Neutrophil (primary cell): Measurements from ENCODE around the gene SPRYD3.

Source experiments
- H3K27ac ChIP-seq: fragments of 200-600 bp; sonication (generic); 2 replicates; pipeline ENCODE4 v1.5.1; 2016; ENCODE audit warnings: mild to moderate bottlenecking, moderate library complexity
- H3K27me3 ChIP-seq: fragments of 200-600 bp; sonication (generic); 2 replicates; pipeline ENCODE4 v1.6.0; 2016; ENCODE audit warnings: mild to moderate bottlenecking
- H3K36me3 ChIP-seq: fragments of 200-600 bp; sonication (generic); 2 replicates; pipeline ENCODE4 v1.5.1; 2017
- H3K4me1 ChIP-seq, 2 experiments: fragments of 200-600 bp in 1 of 2; sonication (generic) in 1 of 2; 1 replicate in 1 of 2; 2 replicates in 1 of 2; pipeline versions ENCODE4 v1.5.1 to v1.6.1; 2013 to 2016; ENCODE audit warnings: low read depth in 1 of 2, low read length in 1 of 2, mild to moderate bottlenecking in 1 of 2, moderate library complexity in 1 of 2; ENCODE audit not compliant: control insufficient read depth in 1 of 2, insufficient read depth in 1 of 2
- H3K4me3 ChIP-seq, 2 experiments: fragments of 200-600 bp in 1 of 2; sonication (generic) in 1 of 2; 1 replicate in 1 of 2; 2 replicates in 1 of 2; pipeline ENCODE4 v1.5.1; 2013 to 2016; ENCODE audit warnings: low read depth in 1 of 2, low read length in 1 of 2, mild to moderate bottlenecking in 1 of 2, moderate library complexity in 1 of 2
- H3K9me3 ChIP-seq: fragments of 200-600 bp; sonication (generic); 2 replicates; pipeline ENCODE4 v1.5.1; 2016
- CTCF ChIP-seq: fragments of 200-600 bp; sonication (generic); IDR thresholded peaks from 2 replicates; pipeline ENCODE4 v1.5.1; 2016; ENCODE audit warnings: antibody characterized with exemption

The SPRYD3 gene

GRCh38 chr12:53061404-53062010 lies 17.7 kb downstream of the SPRYD3 start:
- Histone ChIP-seq H3K4me1 (peaks cover 3 to 4% of the 10 kb centered on the region in 2 experiments), H3K27me3 (no peaks in the 10 kb centered on the region), H3K4me3 (no peak overlapping the region), H3K27ac (no peak overlapping the region), H3K9me3 (no peaks in the 10 kb centered on the region), H3K36me3 (peaks cover 37% of the 10 kb centered on the region)
- no peak for TF ChIP-seq CTCF

GRCh38 chr12:53060721-53061276 lies 18.4 kb downstream of the SPRYD3 start:
- peaks cover 30% of the 10 kb centered on the region for H3K36me3 ChIP-seq
- H3K9me3 ChIP-seq: no peaks in the 10 kb centered on the region
- H3K27ac ChIP-seq: no peak overlapping the region
- H3K4me3 ChIP-seq: no peak overlapping the region
- TF ChIP-seq CTCF: no peak
- no peaks in the 10 kb centered on the region for H3K27me3 ChIP-seq
- H3K4me1 ChIP-seq: no peaks in the 10 kb centered on the region

GRCh38 chr12:53060064-53060720 lies 19.0 kb downstream of the SPRYD3 start:
- H3K4me1 ChIP-seq: no peaks in the 10 kb centered on the region

GRCh38 chr12:53059434-53060063 lies 19.6 kb downstream of the SPRYD3 start:
- no peak overlapping the region for H3K4me3 ChIP-seq
- H3K4me1 ChIP-seq: peaks cover under 1 to 4% of the 10 kb centered on the region in 2 experiments
- peaks cover 17% of the 10 kb centered on the region for H3K36me3 ChIP-seq
- peaks cover 5% of the 10 kb centered on the region for H3K27me3 ChIP-seq
- no peak for TF ChIP-seq CTCF
- no peaks in the 10 kb centered on the region for H3K9me3 ChIP-seq
- no peak overlapping the region for H3K27ac ChIP-seq

More at GRCh38 chr12:53060064-53060720, 19.0 kb downstream of the SPRYD3 start:
- no peak overlapping the region for H3K27ac ChIP-seq
- H3K4me3 ChIP-seq: no peak overlapping the region
- no peaks in the 10 kb centered on the region for H3K9me3 ChIP-seq
- peaks cover 5% of the 10 kb centered on the region for H3K27me3 ChIP-seq
- no peak for TF ChIP-seq CTCF
- peaks cover 23% of the 10 kb centered on the region for H3K36me3 ChIP-seq

- peaks cover 10% of the 10 kb centered on the region for H3K36me3 ChIP-seq
- TF ChIP-seq CTCF: no peak
- peaks cover 5% of the 10 kb centered on the region for H3K27me3 ChIP-seq
- H3K27ac ChIP-seq: no peak overlapping the region
- H3K9me3 ChIP-seq: no peaks in the 10 kb centered on the region
- peaks cover 8% of the 10 kb centered on the region in 2 experiments for H3K4me1 ChIP-seq
- H3K4me3 ChIP-seq: no peak overlapping the region
Measured at GRCh38 chr12:53058674-53059433, 20.3 kb downstream of the SPRYD3 start.
